Mesenchymal stem cell (in vitro differentiated cells and primary cell): Measurements from ENCODE around the gene KCTD10.

ENCODE experiments used
- DNase-seq: peaks from one replicate; pipeline ENCODE4 v3.0.0-alpha.2; 2013
- H2AFZ ChIP-seq: one replicate; pipeline ENCODE4 v1.6.1; 2013; ENCODE audit warnings: low read depth, mild to moderate bottlenecking, control low read depth, inconsistent platforms, low read length, moderate library complexity
- H2AK5ac ChIP-seq: 2 replicates; pipeline ENCODE4 v1.6.1; 2013; ENCODE audit warnings: low read length, moderate library complexity, mild to moderate bottlenecking, inconsistent platforms; ENCODE audit not compliant: severe bottlenecking
- H2BK120ac ChIP-seq: one replicate; pipeline ENCODE4 v1.6.1; 2013; ENCODE audit warnings: low read depth, mild to moderate bottlenecking, inconsistent platforms, low read length, moderate library complexity
- H2BK12ac ChIP-seq, 2 experiments: one replicate each; pipeline ENCODE4 v1.6.1; 2013; ENCODE audit warnings: inconsistent platforms in 2 of 2, low read length in 2 of 2, mild to moderate bottlenecking in 2 of 2, moderate library complexity in 2 of 2, control low read depth in 1 of 2
- H2BK15ac ChIP-seq: one replicate; pipeline ENCODE4 v1.6.1; 2013; ENCODE audit warnings: mild to moderate bottlenecking, low read depth, inconsistent platforms; ENCODE audit not compliant: poor library complexity, severe bottlenecking
- H2BK5ac ChIP-seq: 2 replicates; pipeline ENCODE4 v1.6.1; 2013; ENCODE audit warnings: low read depth, mild to moderate bottlenecking, low read length, control low read depth, inconsistent platforms; ENCODE audit not compliant: poor library complexity, severe bottlenecking
- H3K14ac ChIP-seq, 2 experiments: one replicate each; pipeline ENCODE4 v1.6.1; 2013; ENCODE audit warnings: inconsistent platforms in 2 of 2, low read length in 2 of 2, control low read depth in 1 of 2, mild to moderate bottlenecking in 1 of 2, moderate library complexity in 1 of 2
- H3K18ac ChIP-seq, 2 experiments: one replicate each; pipeline ENCODE4 v1.6.1; 2013; ENCODE audit warnings: inconsistent platforms in 2 of 2, low read length in 2 of 2, control low read depth in 1 of 2, low read depth in 1 of 2, mild to moderate bottlenecking in 1 of 2
- H3K23ac ChIP-seq, 2 experiments: one replicate each; pipeline ENCODE4 v1.6.1; 2013; ENCODE audit warnings: inconsistent platforms in 2 of 2, low read length in 2 of 2, mild to moderate bottlenecking in 2 of 2, moderate library complexity in 2 of 2, control low read depth in 1 of 2
- H3K27ac ChIP-seq: 2 replicates; pipeline ENCODE4 v1.5.1; 2013; ENCODE audit warnings: mild to moderate bottlenecking, moderate library complexity, low read length, control low read depth, inconsistent platforms; ENCODE audit not compliant: poor library complexity, severe bottlenecking
- H3K27me3 ChIP-seq, 2 experiments: 2 replicates each; pipeline versions ENCODE4 v1.6.1 to v1.7.0; 2013; ENCODE audit warnings: low read length in 2 of 2, mild to moderate bottlenecking in 2 of 2, moderate library complexity in 2 of 2, control low read depth in 1 of 2, inconsistent platforms in 1 of 2; ENCODE audit not compliant: control insufficient read depth in 1 of 2, insufficient read depth in 1 of 2
- H3K36me3 ChIP-seq, 2 experiments: 2 replicates each; pipeline versions ENCODE4 v1.6.1 to v1.7.0; 2013; ENCODE audit warnings: low read length in 2 of 2, control low read depth in 1 of 2, inconsistent platforms in 1 of 2, low read depth in 1 of 2, mild to moderate bottlenecking in 1 of 2; ENCODE audit not compliant: insufficient read depth in 2 of 2, control insufficient read depth in 1 of 2
- H3K4ac ChIP-seq, 2 experiments: one replicate each; pipeline ENCODE4 v1.6.1; 2013; ENCODE audit warnings: inconsistent platforms in 2 of 2, low read length in 2 of 2, mild to moderate bottlenecking in 2 of 2, moderate library complexity in 2 of 2, control low read depth in 1 of 2, low read depth in 1 of 2
- H3K4me1 ChIP-seq: 2 replicates; pipeline ENCODE4 v1.6.1; 2013; ENCODE audit warnings: low read depth, low read length, control low read depth; ENCODE audit not compliant: control insufficient read depth, insufficient read depth
- H3K4me2 ChIP-seq: 2 replicates; pipeline ENCODE4 v1.6.1; 2013; ENCODE audit warnings: low read length, mild to moderate bottlenecking, inconsistent platforms; ENCODE audit not compliant: poor library complexity, severe bottlenecking
- H3K4me3 ChIP-seq, 2 experiments: 2 replicates each; pipeline versions ENCODE4 v1.5.1 to v1.7.0; 2013; ENCODE audit warnings: low read length in 2 of 2, mild to moderate bottlenecking in 2 of 2, control low read depth in 1 of 2, low read depth in 1 of 2; ENCODE audit not compliant: insufficient read depth in 1 of 2
- H3K79me1 ChIP-seq: replicated peaks from 2 replicates; pipeline ENCODE4 v1.6.1; 2013; ENCODE audit warnings: mild to moderate bottlenecking, control low read depth, low read length, inconsistent platforms; ENCODE audit not compliant: poor library complexity, severe bottlenecking
- H3K9ac ChIP-seq: 2 replicates; pipeline ENCODE4 v1.7.0; 2013; ENCODE audit warnings: mild to moderate bottlenecking, low read length, moderate library complexity
- H3K9me3 ChIP-seq: 2 replicates; pipeline ENCODE4 v1.7.0; 2013; ENCODE audit warnings: mild to moderate bottlenecking, low read length; ENCODE audit not compliant: control insufficient read depth
- H4K8ac ChIP-seq: one replicate; pipeline ENCODE4 v1.6.1; 2013; ENCODE audit warnings: inconsistent platforms, mild to moderate bottlenecking, low read length, moderate library complexity
- H4K91ac ChIP-seq: one replicate; pipeline ENCODE4 v1.6.1; 2013; ENCODE audit warnings: mild to moderate bottlenecking, low read length, inconsistent platforms
- WGBS: methylation state at CpG from one replicate; pipeline ENCODE4 v1.1.7; 2013; ENCODE audit warnings: mixed read lengths; 5-methylcytosine and 5-hydroxymethylcytosine counted together

Gene KCTD10

DNA sequence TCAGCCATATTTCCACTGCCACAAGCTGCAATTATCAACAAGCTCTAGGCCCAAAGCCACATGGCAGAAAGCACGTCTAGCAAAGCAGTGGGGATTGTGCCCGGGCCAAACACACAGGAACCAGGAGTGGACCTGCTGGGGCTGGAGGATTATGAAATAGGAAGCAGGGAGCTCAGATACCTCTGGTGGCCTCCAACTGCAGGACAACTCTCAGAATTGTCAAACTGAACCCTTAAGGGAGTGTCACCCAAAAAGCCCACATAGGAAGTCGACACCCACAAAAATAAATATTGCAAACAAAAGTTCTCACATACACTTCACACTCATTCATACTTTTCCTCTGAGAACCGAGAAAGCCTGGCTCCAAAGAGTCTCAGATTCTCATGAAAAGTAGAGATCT, 26.1 kb downstream of the KCTD10 start:
- Histone ChIP-seq H4K91ac (peak overlapping the region; percentile 43), H2AFZ (no peak overlapping the region), H2BK120ac (no peak overlapping the region), H3K79me1 (peaks cover 48% of the 10 kb centered on the region), H4K8ac (peak overlapping the region; percentile 45), H3K18ac (peak overlapping the region; percentile 13 to 52), H3K23ac (peak overlapping the region in 1 of 2 experiments; percentile 35), H3K27me3 (no peaks in the 10 kb centered on the region), H2AK5ac (peak overlapping the region; percentile 29), H2BK12ac (peak overlapping the region in 1 of 2 experiments; percentile 53), H3K4me2 (no peak overlapping the region), H3K14ac (no peak overlapping the region), H3K4me1 (peaks cover 12% of the 10 kb centered on the region), H3K9me3 (no peaks in the 10 kb centered on the region), H2BK15ac (no peak overlapping the region), H3K27ac (no peak overlapping the region), H2BK5ac (no peak overlapping the region), H3K9ac (no peak overlapping the region), H3K36me3 (peaks cover 59 to 99% of the 10 kb centered on the region in 2 experiments), H3K4ac (no peak overlapping the region), H3K4me3 (no peak overlapping the region)
- no peak for DNase-seq
- 70% methylated on average over 4 of the region's 4 CpGs for WGBS

DNA sequence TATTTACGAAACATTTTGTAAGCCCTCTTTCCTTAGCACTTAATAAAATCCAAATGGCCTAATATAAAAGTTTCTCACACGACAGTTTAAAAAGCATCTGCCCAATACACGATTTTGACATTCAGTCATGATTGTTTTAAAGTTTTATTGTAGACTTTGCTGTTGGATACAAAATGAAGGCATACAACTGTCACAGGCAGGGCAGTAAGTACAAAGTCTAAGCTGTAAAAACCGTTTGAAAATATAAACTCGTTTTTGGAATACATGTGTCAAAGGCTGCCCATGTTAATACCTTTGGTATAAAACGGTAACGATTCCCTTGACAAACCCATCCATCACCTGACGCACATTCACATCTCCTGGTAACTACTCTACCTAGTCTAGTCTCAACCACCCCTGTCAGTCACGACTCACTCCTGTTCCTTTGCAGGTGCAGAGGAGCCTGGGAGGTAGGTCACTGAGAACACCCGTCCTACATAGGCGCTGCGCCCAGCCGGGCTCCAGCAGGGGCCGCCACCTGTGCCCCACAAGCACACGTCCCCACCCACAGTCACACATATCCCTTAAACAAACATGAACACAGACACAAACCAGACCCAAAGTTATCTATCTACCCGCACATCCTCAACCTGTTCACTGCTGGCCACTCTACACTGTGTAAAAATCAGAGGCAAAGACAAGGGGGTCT, 27.1 kb downstream of the KCTD10 start:
- Histone ChIP-seq H3K9ac (no peak overlapping the region), H3K36me3 (peaks cover 57 to 99% of the 10 kb centered on the region in 2 experiments), H2BK12ac (peak overlapping the region in 1 of 2 experiments; percentile 6), H3K79me1 (peaks cover 46% of the 10 kb centered on the region), H3K18ac (peak overlapping the region; percentile 52 to 55), H3K9me3 (no peaks in the 10 kb centered on the region), H4K8ac (no peak overlapping the region), H3K27me3 (no peaks in the 10 kb centered on the region), H3K4me1 (peaks cover 8% of the 10 kb centered on the region), H2BK5ac (no peak overlapping the region), H3K27ac (no peak overlapping the region), H3K14ac (no peak overlapping the region), H3K4me3 (no peak overlapping the region), H3K4ac (no peak overlapping the region), H3K23ac (no peak overlapping the region), H2BK15ac (no peak overlapping the region), H4K91ac (peak overlapping the region; percentile 43), H2BK120ac (no peak overlapping the region), H3K4me2 (no peak overlapping the region), H2AFZ (no peak overlapping the region), H2AK5ac (no peak overlapping the region)
- no peak for DNase-seq
- WGBS: 88% methylated on average over 15 of the region's 16 CpGs

DNA sequence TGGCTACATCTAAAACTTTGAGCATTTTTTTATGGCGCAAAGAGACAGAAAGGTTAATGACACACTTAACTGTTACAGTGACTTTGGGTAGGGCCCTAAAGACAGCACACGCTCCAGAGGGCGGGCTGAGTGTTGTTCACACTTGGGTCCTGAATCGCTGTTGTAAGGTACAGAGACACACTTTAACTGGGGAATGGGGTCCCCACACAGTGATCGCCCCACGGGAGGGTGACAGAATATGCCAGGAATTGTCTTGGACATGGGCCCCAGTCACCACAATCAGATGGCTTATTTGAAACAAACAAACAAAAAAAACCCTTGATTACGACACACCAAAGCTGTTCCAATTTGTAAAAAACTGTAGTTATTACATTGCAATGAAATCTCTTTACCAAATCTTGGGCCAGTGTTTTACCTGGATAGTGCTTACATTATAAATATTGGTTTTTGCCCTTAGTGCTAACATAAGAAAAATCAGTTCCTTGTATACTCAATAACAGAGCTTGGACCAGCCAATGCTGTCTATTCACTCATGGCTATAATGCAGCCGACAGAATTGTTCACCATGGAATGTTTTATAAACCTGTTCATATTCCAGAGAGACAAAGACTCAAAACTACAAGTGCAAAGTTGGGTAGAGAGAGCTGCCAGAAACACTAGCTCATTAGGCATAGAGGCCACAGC, 28.3 kb downstream of the KCTD10 start:
- Histone ChIP-seq H3K27ac (no peak overlapping the region), H2AFZ (no peak overlapping the region), H3K36me3 (peaks cover 53 to 90% of the 10 kb centered on the region in 2 experiments), H3K14ac (no peak overlapping the region), H3K4me1 (peaks cover 11% of the 10 kb centered on the region), H2BK15ac (no peak overlapping the region), H3K23ac (no peak overlapping the region), H3K4me3 (no peak overlapping the region), H2BK120ac (no peak overlapping the region), H3K4ac (no peak overlapping the region), H2BK5ac (no peak overlapping the region), H3K9ac (no peak overlapping the region), H3K4me2 (no peak overlapping the region), H4K8ac (no peak overlapping the region), H2BK12ac (no peak overlapping the region), H3K79me1 (peaks cover 48% of the 10 kb centered on the region), H2AK5ac (peak overlapping the region; percentile 33), H3K18ac (no peak overlapping the region), H4K91ac (no peak overlapping the region), H3K9me3 (no peaks in the 10 kb centered on the region), H3K27me3 (no peaks in the 10 kb centered on the region)
- WGBS: 87% methylated on average over 6 of the region's 8 CpGs
- DNase-seq: no peak

DNA sequence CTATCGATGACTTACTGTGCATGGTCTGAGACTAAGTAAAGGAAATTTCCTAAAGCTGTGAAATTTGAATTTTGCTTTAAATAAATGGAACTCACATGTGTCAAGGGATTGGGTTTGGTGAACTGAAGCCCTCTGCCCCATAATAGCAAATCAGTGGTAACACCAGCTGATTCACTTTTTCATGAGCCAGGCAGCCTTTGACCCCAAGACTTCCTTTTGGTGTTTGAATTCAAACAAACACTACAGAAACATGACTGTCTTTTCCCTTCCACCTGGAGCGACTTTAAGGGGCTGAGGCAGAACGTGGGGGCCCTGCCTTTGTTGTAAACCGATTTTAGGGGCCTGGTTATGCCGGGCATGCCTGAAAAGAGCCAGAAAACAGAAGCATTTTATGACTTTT, 28.8 kb downstream of the KCTD10 start:
- Histone ChIP-seq H2BK12ac (peak overlapping the region in 1 of 2 experiments; percentile 23), H3K79me1 (peaks cover 45% of the 10 kb centered on the region), H3K4me3 (no peak overlapping the region), H3K4ac (no peak overlapping the region), H3K9me3 (no peaks in the 10 kb centered on the region), H3K23ac (no peak overlapping the region), H2AK5ac (no peak overlapping the region), H3K18ac (no peak overlapping the region), H3K9ac (no peak overlapping the region), H2BK5ac (no peak overlapping the region), H2BK120ac (no peak overlapping the region), H2BK15ac (no peak overlapping the region), H3K27ac (no peak overlapping the region), H3K4me1 (peaks cover 12% of the 10 kb centered on the region), H3K27me3 (no peaks in the 10 kb centered on the region), H3K4me2 (no peak overlapping the region), H3K36me3 (peaks cover 51 to 84% of the 10 kb centered on the region in 2 experiments), H2AFZ (no peak overlapping the region), H4K91ac (no peak overlapping the region), H4K8ac (no peak overlapping the region), H3K14ac (no peak overlapping the region)
- no peak for DNase-seq
- 70% methylated on average over 5 of the region's 5 CpGs for WGBS
